Activated CD4-positive, alpha-beta memory T cell treated with anti-CD3 and anti-CD28 coated beads, Interleukin-2, amount 10 ng/mL, durations not matched to agents 7 days and 5 days (primary cell): Measurements from ENCODE around the gene ACP3. TPM values are rescaled to one million over a fixed set of nuclear protein-coding genes. Genes with fewer than 3 reads are reported as not detected.
"Not testable (repeated sequence)": the region's sequence is repeated elsewhere in the genome, so short reads cannot be mapped to it uniquely, and the experiment has no call there.

Experiments used
- CTCF ChIA-PET: fragments of 350-600 bp; sonication (Branson Sonifier 250); formaldehyde crosslinking; loops from one replicate; lab custom pipeline; 2021; ENCODE audit warnings: antibody characterized with exemption, inconsistent platforms; lab: Charles Lee
- POLR2A ChIA-PET: fragments of 350-600 bp; sonication (Branson Sonifier 250); formaldehyde crosslinking; loops from one replicate; lab custom pipeline; 2021; ENCODE audit warnings: antibody characterized with exemption; lab: Charles Lee
- DNase-seq: peaks from one replicate; pipeline ENCODE4 v3.0.0-alpha.2; 2020
- H3K27ac Mint-ChIP-seq: one replicate; pipeline ENCODE4 v1.8.0; 2021; ENCODE audit warnings: mild to moderate bottlenecking, mixed read lengths
- H3K27me3 Mint-ChIP-seq: one replicate; pipeline ENCODE4 v1.8.0; 2021; ENCODE audit warnings: mixed read lengths
- H3K36me3 Mint-ChIP-seq: one replicate; pipeline ENCODE4 v1.8.0; 2021; ENCODE audit warnings: low read depth, mixed read lengths
- H3K4me1 Mint-ChIP-seq: one replicate; pipeline ENCODE4 v1.8.0; 2021; ENCODE audit warnings: mixed read lengths
- H3K4me3 Mint-ChIP-seq: one replicate; pipeline ENCODE4 v1.8.0; 2021; ENCODE audit warnings: mild to moderate bottlenecking, mixed read lengths
- H3K9me3 Mint-ChIP-seq: one replicate; pipeline ENCODE4 v1.8.0; 2021; ENCODE audit warnings: mixed read lengths
- total RNA-seq, 2 experiments: library from RNA; stranded (reverse); gene quantifications; one replicate each; pipeline ENCODE4 v1.2.3, GENCODE V29; 2021

The ACP3 gene
- total RNA-seq, 2 experiments from 2014 or later: not detected

- no peak overlapping the region for H3K4me3 Mint-ChIP-seq
- POLR2A ChIA-PET: interaction anchor here (0.6 kb wide), 1 partner anchor 511 kb away, joined by 3 read pairs; no protein-coding TSS in a partner anchor
- H3K4me1 Mint-ChIP-seq: peaks cover 1% of the 10 kb centered on the region
- no peaks in the 10 kb centered on the region for H3K36me3 Mint-ChIP-seq
- no peak overlapping the region for H3K27ac Mint-ChIP-seq
- CTCF ChIA-PET: no interaction called here
- no peaks in the 10 kb centered on the region for H3K9me3 Mint-ChIP-seq
- peaks cover 13% of the 10 kb centered on the region for H3K27me3 Mint-ChIP-seq
- no peak for DNase-seq
These were observed 26.4 kb upstream of the ACP3 start for GRCh38 chr3:132290833-132291232.

GRCh38 chr3:132292042-132292441 is 25.2 kb upstream of the ACP3 start:
- Mint-ChIP-seq H3K36me3 (no peaks in the 10 kb centered on the region), H3K27ac (no peak overlapping the region), H3K4me1 (peaks cover 1% of the 10 kb centered on the region), H3K27me3 (peaks cover 13% of the 10 kb centered on the region), H3K9me3 (no peaks in the 10 kb centered on the region), H3K4me3 (no peak overlapping the region)
- POLR2A ChIA-PET: interaction anchor here (0.6 kb wide), 1 partner anchor 8 kb away, joined by 3 read pairs; no protein-coding TSS in a partner anchor
- CTCF ChIA-PET: interaction anchor here (1.2 kb wide), 1 partner anchor 51 kb away, joined by 4 read pairs; no protein-coding TSS in a partner anchor
- DNase-seq: no peak

GRCh38 chr3:132293251-132293650 is 24.0 kb upstream of the ACP3 start:
- ChIA-PET CTCF (no interaction called here), POLR2A (no interaction called here)
- H3K36me3 Mint-ChIP-seq: no peaks in the 10 kb centered on the region

GRCh38 chr3:132294906-132295305 is 22.3 kb upstream of the ACP3 start:
- Mint-ChIP-seq H3K4me3 (no peak overlapping the region), H3K27me3 (peaks cover 2% of the 10 kb centered on the region), H3K4me1 (peaks cover 1% of the 10 kb centered on the region), H3K27ac (no peak overlapping the region), H3K9me3 (no peaks in the 10 kb centered on the region), H3K36me3 (no peaks in the 10 kb centered on the region)
- ChIA-PET CTCF (no interaction called here), POLR2A (no interaction called here)
- DNase-seq: no peak

More at GRCh38 chr3:132293251-132293650, 24.0 kb upstream of the ACP3 start:
- DNase-seq: no peak
- H3K9me3 Mint-ChIP-seq: no peaks in the 10 kb centered on the region
- H3K27ac Mint-ChIP-seq: no peak overlapping the region
- H3K4me3 Mint-ChIP-seq: no peak overlapping the region
- peaks cover 1% of the 10 kb centered on the region for H3K4me1 Mint-ChIP-seq
- peaks cover 5% of the 10 kb centered on the region for H3K27me3 Mint-ChIP-seq

GRCh38 chr3:132303336-132304201 is 13.6 kb upstream of the ACP3 start:
- H3K27ac Mint-ChIP-seq, POLR2A ChIA-PET: not testable (repeated sequence)

GRCh38 chr3:132304351-132304750 is 12.9 kb upstream of the ACP3 start:
- H3K9me3 Mint-ChIP-seq, H3K36me3 Mint-ChIP-seq, DNase-seq, H3K27ac Mint-ChIP-seq, H3K4me3 Mint-ChIP-seq, H3K4me1 Mint-ChIP-seq, POLR2A ChIA-PET, CTCF ChIA-PET: not testable (repeated sequence)
- H3K27me3 Mint-ChIP-seq: peaks cover 11% of the 10 kb centered on the region

More at GRCh38 chr3:132303336-132304201, 13.6 kb upstream of the ACP3 start:
- H3K36me3 Mint-ChIP-seq, H3K9me3 Mint-ChIP-seq, H3K4me3 Mint-ChIP-seq, DNase-seq, CTCF ChIA-PET, H3K4me1 Mint-ChIP-seq: not testable (repeated sequence)
- peaks cover 11% of the 10 kb centered on the region for H3K27me3 Mint-ChIP-seq

GRCh38 chr3:132310057-132310456 is 7.2 kb upstream of the ACP3 start:
- POLR2A ChIA-PET, H3K27me3 Mint-ChIP-seq, CTCF ChIA-PET, H3K9me3 Mint-ChIP-seq, H3K4me3 Mint-ChIP-seq, H3K27ac Mint-ChIP-seq, H3K36me3 Mint-ChIP-seq, H3K4me1 Mint-ChIP-seq, DNase-seq: not testable (repeated sequence)

- H3K36me3 Mint-ChIP-seq: no peaks in the 10 kb centered on the region
- ChIA-PET CTCF (no interaction called here), POLR2A (no interaction called here)
- no peak overlapping the region for H3K27ac Mint-ChIP-seq
- no peak for DNase-seq
- no peaks in the 10 kb centered on the region for H3K27me3 Mint-ChIP-seq
- H3K4me1 Mint-ChIP-seq: no peaks in the 10 kb centered on the region
- no peak overlapping the region for H3K4me3 Mint-ChIP-seq
- H3K9me3 Mint-ChIP-seq: no peaks in the 10 kb centered on the region
These were observed 5.9 kb upstream of the ACP3 start for GRCh38 chr3:132311316-132311715.

- H3K36me3 Mint-ChIP-seq: no peaks in the 10 kb centered on the region
- CTCF ChIA-PET: no interaction called here
- no peak overlapping the region for H3K27ac Mint-ChIP-seq
These were observed 5.4 kb upstream of the ACP3 start for GRCh38 chr3:132311841-132312240.

GRCh38 chr3:132315851-132316250 is 1.4 kb upstream of the ACP3 start:
- Mint-ChIP-seq H3K36me3 (no peaks in the 10 kb centered on the region), H3K27ac (no peak overlapping the region), H3K4me1 (no peaks in the 10 kb centered on the region), H3K9me3 (no peaks in the 10 kb centered on the region), H3K27me3 (peaks cover 7% of the 10 kb centered on the region), H3K4me3 (no peak overlapping the region)
- ChIA-PET POLR2A (no interaction called here), CTCF (no interaction called here)
- no peak for DNase-seq

More at GRCh38 chr3:132311841-132312240, 5.4 kb upstream of the ACP3 start:
- Mint-ChIP-seq H3K9me3 (no peaks in the 10 kb centered on the region), H3K4me1 (no peaks in the 10 kb centered on the region), H3K4me3 (no peak overlapping the region), H3K27me3 (no peaks in the 10 kb centered on the region)
- POLR2A ChIA-PET: no interaction called here
- DNase-seq: no peak

GRCh38 chr3:132318451-132318850 is 1.2 kb downstream of the ACP3 start:
- CTCF ChIA-PET: no interaction called here
- H3K36me3 Mint-ChIP-seq: no peaks in the 10 kb centered on the region
- POLR2A ChIA-PET: interaction anchor here (0.6 kb wide), 1 partner anchor 31 kb away, joined by 4 read pairs; no protein-coding TSS in a partner anchor
- H3K4me1 Mint-ChIP-seq: no peaks in the 10 kb centered on the region
- H3K27ac Mint-ChIP-seq: no peak overlapping the region
- peaks cover 7% of the 10 kb centered on the region for H3K27me3 Mint-ChIP-seq
- H3K9me3 Mint-ChIP-seq: no peaks in the 10 kb centered on the region
- H3K4me3 Mint-ChIP-seq: no peak overlapping the region
- no peak for DNase-seq

GRCh38 chr3:132321304-132321703 is 4.1 kb downstream of the ACP3 start:
- no peak overlapping the region for H3K27ac Mint-ChIP-seq
- H3K36me3 Mint-ChIP-seq: no peaks in the 10 kb centered on the region
- ChIA-PET POLR2A (no interaction called here), CTCF (no interaction called here)
- H3K9me3 Mint-ChIP-seq: no peaks in the 10 kb centered on the region
- H3K4me1 Mint-ChIP-seq: no peaks in the 10 kb centered on the region
- H3K4me3 Mint-ChIP-seq: no peak overlapping the region
- peaks cover 16% of the 10 kb centered on the region for H3K27me3 Mint-ChIP-seq
- DNase-seq: no peak

GRCh38 chr3:132325103-132325606 is 7.9 kb downstream of the ACP3 start:
- H3K4me3 Mint-ChIP-seq: no peak overlapping the region
- no peaks in the 10 kb centered on the region for H3K4me1 Mint-ChIP-seq
- peaks cover 12% of the 10 kb centered on the region for H3K27me3 Mint-ChIP-seq
- CTCF ChIA-PET: no interaction called here
- H3K9me3 Mint-ChIP-seq: no peaks in the 10 kb centered on the region
- POLR2A ChIA-PET: no interaction called here
- H3K27ac Mint-ChIP-seq: no peak overlapping the region
- no peaks in the 10 kb centered on the region for H3K36me3 Mint-ChIP-seq
- DNase-seq: no peak
